IMR-90 (cell line): ENCODE results near the gene SCRN2. TPM values are rescaled to one million over a fixed set of nuclear protein-coding genes. Genes with fewer than 3 reads are reported as not detected.
A peak's percentile ranks its signal among the peaks of the same experiment; 100 is the strongest.

Source experiments
- ATAC-seq: fragments of 200-7000 bp; cut with Tn5 transposase; 2 replicates; pipeline ENCODE4 v1.9.1; 2020; ENCODE audit warnings: low read depth, mild to moderate bottlenecking, moderate library complexity
- BruUV-seq: library from RNA; stranded (reverse); fragments of 400-500 nt; replicated peaks from 2 replicates; lab custom pipeline; 2021; lab: Mats Ljungman, UMichigan
- CTCF ChIA-PET: fragments of 300-600 bp; formaldehyde crosslinking; extraction: SDS; loops from one replicate; lab custom pipeline; 2021; ENCODE audit warnings: antibody characterized with exemption; lab: Yijun Ruan, JAX
- POLR2A ChIA-PET: fragments of 300-600 bp; sonication (Branson Sonifier 250); formaldehyde crosslinking; loops from one replicate; lab custom pipeline; 2022; ENCODE audit warnings: antibody characterized with exemption; ENCODE audit not compliant: unreplicated experiment; lab: Charles Lee
- DNase-seq: peaks from one replicate; pipeline ENCODE4 v3.0.0; 2013
- H2AFZ ChIP-seq: replicated peaks from 2 replicates; pipeline ENCODE3; 2013; ENCODE audit warnings: low read length, mild to moderate bottlenecking; ENCODE audit not compliant: poor library complexity
- H2AK5ac ChIP-seq: 2 replicates; pipeline ENCODE4 v1.6.1; 2013; ENCODE audit warnings: low read depth, low read length, inconsistent platforms
- H2AK9ac ChIP-seq: replicated peaks from 2 replicates; pipeline ENCODE3; 2013; ENCODE audit warnings: mild to moderate bottlenecking, low read depth, low read length, moderate library complexity; ENCODE audit not compliant: poor library complexity
- H2BK120ac ChIP-seq: 2 replicates; pipeline ENCODE4 v1.6.1; 2013; ENCODE audit warnings: low read depth, low read length, inconsistent platforms
- H2BK15ac ChIP-seq: 3 replicates; pipeline ENCODE4 v1.6.1; 2013; ENCODE audit warnings: low read depth, low read length, inconsistent platforms
- H2BK20ac ChIP-seq: 2 replicates; pipeline ENCODE4 v1.6.1; 2013; ENCODE audit warnings: low read depth, mild to moderate bottlenecking, inconsistent platforms, low read length, moderate library complexity
- H2BK5ac ChIP-seq: 2 replicates; pipeline ENCODE4 v1.6.1; 2013; ENCODE audit warnings: mild to moderate bottlenecking, low read depth, low read length, inconsistent platforms; ENCODE audit not compliant: poor library complexity, severe bottlenecking
- H3K14ac ChIP-seq: replicated peaks from 2 replicates; pipeline ENCODE4 v1.6.1; 2013; ENCODE audit warnings: low read depth, low read length, inconsistent platforms
- H3K18ac ChIP-seq: 2 replicates; pipeline ENCODE4 v1.6.1; 2013; ENCODE audit warnings: low read depth, low read length, control low read depth
- H3K23ac ChIP-seq: 2 replicates; pipeline ENCODE4 v1.6.1; 2013; ENCODE audit warnings: low read depth, low read length, inconsistent platforms
- H3K27ac ChIP-seq: 2 replicates; pipeline ENCODE4 v1.5.1; 2013; ENCODE audit warnings: mild to moderate bottlenecking, control low read depth, low read length; ENCODE audit not compliant: insufficient read depth
- H3K27me3 ChIP-seq: 2 replicates; pipeline ENCODE4 v1.6.1; 2013; ENCODE audit warnings: low read length; ENCODE audit not compliant: control insufficient read depth, insufficient read depth
- H3K36me3 ChIP-seq: 2 replicates; pipeline ENCODE4 v1.6.1; 2013; ENCODE audit warnings: low read length, mixed read lengths; ENCODE audit not compliant: control insufficient read depth, insufficient read depth
- H3K4ac ChIP-seq: 2 replicates; pipeline ENCODE4 v1.6.1; 2013; ENCODE audit warnings: low read depth, low read length, inconsistent platforms
- H3K4me1 ChIP-seq: 2 replicates; pipeline ENCODE4 v1.6.1; 2013; ENCODE audit warnings: low read length, mixed read lengths; ENCODE audit not compliant: control insufficient read depth, insufficient read depth
- H3K4me2 ChIP-seq: 2 replicates; pipeline ENCODE4 v1.6.1; 2013; ENCODE audit warnings: low read depth, mild to moderate bottlenecking, control low read depth, low read length, moderate library complexity
- H3K4me3 ChIP-seq: 2 replicates; pipeline ENCODE4 v1.5.1; 2013; ENCODE audit warnings: low read depth, mild to moderate bottlenecking, control low read depth, low read length, moderate library complexity; ENCODE audit not compliant: insufficient read depth
- H3K56ac ChIP-seq: 2 replicates; pipeline ENCODE4 v1.6.1; 2013; ENCODE audit warnings: low read length, inconsistent platforms; ENCODE audit not compliant: insufficient read depth; ENCODE audit errors: extremely low read depth
- H3K79me1 ChIP-seq, 2 experiments: 2 replicates each; pipeline ENCODE4 v1.6.1; 2013; ENCODE audit warnings: low read length in 2 of 2, inconsistent platforms in 1 of 2, low read depth in 1 of 2
- H3K9ac ChIP-seq: 2 replicates; pipeline ENCODE4 v1.6.1; 2013; ENCODE audit warnings: low read depth, low read length, control low read depth
- H3K9me1 ChIP-seq: 2 replicates; pipeline ENCODE4 v1.6.1; 2013; ENCODE audit warnings: low read length, inconsistent platforms; ENCODE audit not compliant: insufficient read depth
- H3K9me3 ChIP-seq: 2 replicates; pipeline ENCODE4 v1.6.1; 2013; ENCODE audit warnings: low read length; ENCODE audit not compliant: control insufficient read depth, insufficient read depth
- H4K20me1 ChIP-seq: 2 replicates; pipeline ENCODE4 v1.6.1; 2013; ENCODE audit warnings: low read length, inconsistent platforms; ENCODE audit not compliant: insufficient read depth
- H4K5ac ChIP-seq: 2 replicates; pipeline ENCODE4 v1.6.1; 2013; ENCODE audit warnings: mild to moderate bottlenecking, low read depth, low read length, control low read depth
- H4K8ac ChIP-seq, 2 experiments: 2 replicates each; pipeline ENCODE4 v1.6.1; 2013; ENCODE audit warnings: low read depth in 2 of 2, low read length in 2 of 2, control low read depth in 1 of 2, inconsistent platforms in 1 of 2
- H4K91ac ChIP-seq: 2 replicates; pipeline ENCODE4 v1.6.1; 2013; ENCODE audit warnings: low read depth, low read length, inconsistent platforms; ENCODE audit not compliant: insufficient read depth
- BHLHE40 ChIP-seq: fragments of 150-350 bp; IDR thresholded peaks from 2 replicates; pipeline ENCODE4 v1.6.1; 2016; ENCODE audit warnings: mild to moderate bottlenecking, low read depth, low read length
- CEBPB ChIP-seq: IDR thresholded peaks from 2 replicates; pipeline ENCODE4 v1.6.1; 2012; ENCODE audit warnings: low read depth, low read length, improper control_type of control experiment
- CHD1 ChIP-seq: IDR thresholded peaks from 2 replicates; pipeline ENCODE4 v1.6.1; 2012; ENCODE audit warnings: low read depth, low read length, improper control_type of control experiment
- CTCF ChIP-seq: conservative IDR thresholded peaks from 2 replicates; pipeline ENCODE4 v1.5.1; 2012; ENCODE audit warnings: mild to moderate bottlenecking, low read depth, low read length, improper control_type of control experiment
- MAFK ChIP-seq: IDR thresholded peaks from 2 replicates; pipeline ENCODE4 v1.6.1; 2012; ENCODE audit warnings: low read depth, low read length, improper control_type of control experiment
- MAZ ChIP-seq: IDR thresholded peaks from 2 replicates; pipeline ENCODE4 v1.6.1; 2012; ENCODE audit warnings: low read depth, mild to moderate bottlenecking, low read length, improper control_type of control experiment, moderate library complexity, borderline replicate concordance
- MXI1 ChIP-seq: IDR thresholded peaks from 2 replicates; pipeline ENCODE4 v1.6.1; 2012; ENCODE audit warnings: low read depth, mild to moderate bottlenecking, low read length, moderate library complexity, borderline replicate concordance
- NFE2L2 ChIP-seq: fragments of 150-350 bp; IDR thresholded peaks from 2 replicates; pipeline ENCODE4 v1.6.1; 2016; ENCODE audit warnings: low read depth, mild to moderate bottlenecking, low read length
- POLR2A ChIP-seq: IDR thresholded peaks from 2 replicates; pipeline ENCODE4 v1.6.1; 2012; ENCODE audit warnings: mild to moderate bottlenecking, low read depth, low read length
- RAD21 ChIP-seq: IDR thresholded peaks from 2 replicates; pipeline ENCODE4 v1.6.1; 2012; ENCODE audit warnings: low read length, improper control_type of control experiment
- RCOR1 ChIP-seq: IDR thresholded peaks from 2 replicates; pipeline ENCODE4 v1.6.1; 2012; ENCODE audit warnings: mild to moderate bottlenecking, low read length, improper control_type of control experiment; ENCODE audit not compliant: insufficient replicate concordance
- RFX5 ChIP-seq: IDR thresholded peaks from 2 replicates; pipeline ENCODE4 v1.8.0; 2012; ENCODE audit warnings: low read depth, mild to moderate bottlenecking, low read length, moderate library complexity
- SMC3 ChIP-seq: fragments of 150-350 bp; IDR thresholded peaks from 2 replicates; pipeline ENCODE4 v1.6.1; 2016; ENCODE audit warnings: low read depth, mild to moderate bottlenecking, antibody characterized with exemption, low read length, moderate library complexity
- WGBS, 2 experiments: methylation state at CpG; one replicate each; pipeline versions ENCODE4 v1.1.5 to v1.1.7; 2013; ENCODE audit warnings: missing lambda C conversion rate in 2 of 2; ENCODE audit not compliant: insufficient read length in 1 of 2; ENCODE audit errors: extremely low coverage in 2 of 2; 5-methylcytosine and 5-hydroxymethylcytosine counted together
- dilution Hi-C: fragments of 300-500 bp; cut with HindIII; formaldehyde crosslinking; loops from one replicate; pipeline ENCODE4 v1.14.3; 2018; ENCODE audit warnings: low sequenced_read_pairs; ENCODE audit not compliant: unreplicated experiment
- in situ Hi-C: fragments of 300-500 bp; cut with MboI; formaldehyde crosslinking; loops from 3 replicates; pipeline ENCODE4 v1.14.3; 2019; ENCODE audit warnings: low sequenced_read_pairs, inconsistent platforms, mixed read lengths
- intact Hi-C: fragments of 100-400 bp; cut with micrococcal nuclease; formaldehyde crosslinking; loops from 2 replicates; pipeline ENCODE4 v1.10.0; 2022
- polyA plus RNA-seq, 3 experiments: library from polyadenylated mRNA; depleted of rRNA; stranded (reverse); fragments of >200 nt; gene quantifications; 2 replicates each; pipeline ENCODE4 v1.2.3, GENCODE V29; 2012; ENCODE audit warnings: low replicate concordance in 1 of 3
- total RNA-seq: library from RNA; depleted of rRNA; stranded (reverse); fragments of >200 nt; gene quantifications from 2 replicates; pipeline ENCODE4 v1.2.3, GENCODE V29; 2012
- TF ChIP-seq, protein P1 (sequence below): fragments of 150-350 bp; IDR thresholded peaks from 2 replicates; pipeline ENCODE4 v1.6.1; 2017; ENCODE audit warnings: mild to moderate bottlenecking, antibody characterized with exemption, low read length, low read depth

The SCRN2 gene
- total and polyA plus RNA-seq, 2 of the 4 experiments (the other 2 are of a cell fraction), result 17.2 to 31.0 TPM

DNA sequence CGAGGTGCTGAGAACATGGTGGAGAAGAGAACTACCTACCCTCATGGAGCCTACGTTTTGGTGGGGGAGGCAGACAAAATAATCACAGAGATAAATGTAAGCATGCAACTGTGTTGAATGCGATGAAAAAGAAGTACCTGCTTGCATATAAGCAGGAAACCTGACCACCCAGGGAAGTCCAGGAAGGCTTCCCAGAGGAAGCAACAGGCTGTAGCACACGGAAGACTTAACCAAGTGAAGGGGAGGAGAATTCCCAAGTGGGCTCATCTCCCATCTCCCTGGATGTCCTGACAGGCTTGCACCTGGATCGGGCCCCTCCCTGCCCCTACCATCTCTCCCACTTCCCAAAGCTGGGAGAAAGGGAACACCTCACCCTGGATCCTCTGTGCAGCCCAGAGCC, 2.0 kb downstream of the SCRN2 start:
- Histone ChIP-seq H2BK20ac (no peak overlapping the region), H3K4me1 (peaks cover 8% of the 10 kb centered on the region), H4K20me1 (no peaks in the 10 kb centered on the region), H3K18ac (no peak overlapping the region), H4K8ac (no peak overlapping the region), H3K4me3 (no peak overlapping the region), H3K4me2 (no peak overlapping the region), H3K9me1 (peaks cover 4% of the 10 kb centered on the region; the same call in 1 of the 2 replicates), H2AK5ac (no peak overlapping the region), H3K79me1 (peaks cover 8 to 22% of the 10 kb centered on the region in 2 experiments; a peak in 3 of 4 replicates), H4K91ac (no peak overlapping the region), H3K27me3 (no peaks in the 10 kb centered on the region), H3K4ac (no peak overlapping the region), H3K36me3 (peaks cover 8% of the 10 kb centered on the region), H2AFZ (peak overlapping the region; percentile 28), H3K23ac (no peak overlapping the region), H4K5ac (no peak overlapping the region), H2BK120ac (no peak overlapping the region), H3K27ac (no peak overlapping the region), H3K14ac (no peak overlapping the region), H2BK15ac (no peak overlapping the region), H2BK5ac (no peak overlapping the region), H3K9ac (no peak overlapping the region), H3K56ac (no peak overlapping the region), H2AK9ac (peak overlapping the region; percentile 1), H3K9me3 (no peaks in the 10 kb centered on the region)
- CTCF ChIA-PET, result interaction anchor here (4.4 kb wide), 1 partner anchor 52 kb away, joined by 47 read pairs; no protein-coding TSS in a partner anchor
- no CpG with 5 or more reads among the region's 5 CpGs for WGBS, 2 experiments
- intact Hi-C loops (no loop called here), in situ Hi-C loops (no loop called here), dilution Hi-C loops (no loop called here)
- DNase-seq, result no peak
- POLR2A ChIA-PET, result no interaction called here
- no TSS peak for BruUV-seq
- ATAC-seq, result no peak
- TF ChIP-seq CTCF (no peak), BHLHE40 (no peak), MAFK (no peak), MAZ (no peak), RAD21 (no peak), CEBPB (no peak), RFX5 (no peak), CHD1 (no peak), POLR2A (no peak), NFE2L2 (no peak), RCOR1 (no peak), MXI1 (no peak), SMC3 (no peak)
- TF ChIP-seq, protein P1, sequence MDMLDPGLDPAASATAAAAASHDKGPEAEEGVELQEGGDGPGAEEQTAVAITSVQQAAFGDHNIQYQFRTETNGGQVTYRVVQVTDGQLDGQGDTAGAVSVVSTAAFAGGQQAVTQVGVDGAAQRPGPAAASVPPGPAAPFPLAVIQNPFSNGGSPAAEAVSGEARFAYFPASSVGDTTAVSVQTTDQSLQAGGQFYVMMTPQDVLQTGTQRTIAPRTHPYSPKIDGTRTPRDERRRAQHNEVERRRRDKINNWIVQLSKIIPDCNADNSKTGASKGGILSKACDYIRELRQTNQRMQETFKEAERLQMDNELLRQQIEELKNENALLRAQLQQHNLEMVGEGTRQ, result no peak
